Fibroblast of lung (primary cell): Measurements from ENCODE around the gene NEK9.
"Not testable (repeated sequence)": the region's sequence is repeated elsewhere in the genome, so short reads cannot be mapped to it uniquely, and the experiment has no call there.

Source experiments
- EZH2 ChIP-seq: IDR thresholded peaks from 2 replicates; pipeline ENCODE4 v1.5.1; 2012; ENCODE audit warnings: low read length, control low read depth, mild to moderate bottlenecking; ENCODE audit errors: missing control alignments
- TF ChIP-seq, protein P1 (sequence below), 2 donors: IDR thresholded peaks in 1 of 2; conservative IDR thresholded peaks in 1 of 2; 1 replicate in 1 of 2; 2 replicates in 1 of 2; pipeline ENCODE4 v1.5.1; 2011 to 2012; ENCODE audit warnings: low read length in 2 of 2, control low read depth in 1 of 2, inconsistent platforms in 1 of 2, low read depth in 1 of 2, mild to moderate bottlenecking in 1 of 2

DNA sequence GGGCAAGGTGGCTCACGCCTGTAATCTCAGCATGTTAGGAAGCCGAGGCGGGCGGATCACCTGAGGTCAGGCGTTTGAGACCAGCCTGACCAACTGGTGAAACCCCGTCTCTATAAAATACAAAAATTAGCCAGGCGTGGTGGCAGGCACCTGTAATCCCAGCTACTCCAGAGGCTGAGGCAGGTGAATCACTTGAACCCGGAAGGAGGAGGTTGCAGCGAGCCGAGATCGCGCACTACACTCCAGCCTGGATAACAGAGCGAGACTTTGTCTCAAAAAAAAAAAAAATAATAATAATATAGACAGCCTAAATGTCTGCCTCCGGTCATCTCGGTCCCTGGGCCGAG, 599 bp upstream of the NEK9 start:
- TF ChIP-seq, protein P1, sequence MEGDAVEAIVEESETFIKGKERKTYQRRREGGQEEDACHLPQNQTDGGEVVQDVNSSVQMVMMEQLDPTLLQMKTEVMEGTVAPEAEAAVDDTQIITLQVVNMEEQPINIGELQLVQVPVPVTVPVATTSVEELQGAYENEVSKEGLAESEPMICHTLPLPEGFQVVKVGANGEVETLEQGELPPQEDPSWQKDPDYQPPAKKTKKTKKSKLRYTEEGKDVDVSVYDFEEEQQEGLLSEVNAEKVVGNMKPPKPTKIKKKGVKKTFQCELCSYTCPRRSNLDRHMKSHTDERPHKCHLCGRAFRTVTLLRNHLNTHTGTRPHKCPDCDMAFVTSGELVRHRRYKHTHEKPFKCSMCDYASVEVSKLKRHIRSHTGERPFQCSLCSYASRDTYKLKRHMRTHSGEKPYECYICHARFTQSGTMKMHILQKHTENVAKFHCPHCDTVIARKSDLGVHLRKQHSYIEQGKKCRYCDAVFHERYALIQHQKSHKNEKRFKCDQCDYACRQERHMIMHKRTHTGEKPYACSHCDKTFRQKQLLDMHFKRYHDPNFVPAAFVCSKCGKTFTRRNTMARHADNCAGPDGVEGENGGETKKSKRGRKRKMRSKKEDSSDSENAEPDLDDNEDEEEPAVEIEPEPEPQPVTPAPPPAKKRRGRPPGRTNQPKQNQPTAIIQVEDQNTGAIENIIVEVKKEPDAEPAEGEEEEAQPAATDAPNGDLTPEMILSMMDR (conservative IDR thresholded peaks at IDR 0.05 in 1 of 2, IDR thresholded peaks at IDR 0.05 in 1 of 2; ENCODE audit: low read depth in 1 of 2, low read length in 2 of 2): not testable (repeated sequence)
- TF ChIP-seq EZH2: not testable (repeated sequence)
